Measurements from ENCODE around the gene MRPL19.

Gene MRPL19

GRCh38 chr2:75646583-75647425 is at the start of gene MRPL19:
Gene MRPL19, plus strand, starts transcription at chr2:75646783. Its CDS starts 25 bp downstream, at chr2:75646808.
- DNase-seq, result peak; percentile 73 to 79

GRCh38 chr2:75596784-75597183 is 49.8 kb upstream of the MRPL19 start:
- DNase-seq, result no peak

GRCh38 chr2:75597949-75598348 is 48.6 kb upstream of the MRPL19 start:
- DNase-seq, result no peak

GRCh38 chr2:75598589-75599155 is 47.9 kb upstream of the MRPL19 start:
- DNase-seq, result no peak

GRCh38 chr2:75600461-75601011 is 46.0 kb upstream of the MRPL19 start:
- no peak for DNase-seq

GRCh38 chr2:75602724-75603342 is 43.8 kb upstream of the MRPL19 start:
- no peak for DNase-seq

- DNase-seq, result no peak
Observed at GRCh38 chr2:75603477-75603876, 43.1 kb upstream of the MRPL19 start.

- no peak for DNase-seq
Observed at GRCh38 chr2:75604484-75604883, 42.1 kb upstream of the MRPL19 start.

- DNase-seq, result no peak
Observed at GRCh38 chr2:75605770-75606529, 40.6 kb upstream of the MRPL19 start.

GRCh38 chr2:75606761-75607399 is 39.7 kb upstream of the MRPL19 start:
- no peak for DNase-seq

- DNase-seq, result no peak
Observed at GRCh38 chr2:75607400-75607798, 39.2 kb upstream of the MRPL19 start.

GRCh38 chr2:75607988-75608683 is 38.4 kb upstream of the MRPL19 start:
- no peak for DNase-seq

GRCh38 chr2:75608684-75609333 is 37.8 kb upstream of the MRPL19 start:
- peak; percentile 53 to 64 for DNase-seq

GRCh38 chr2:75609334-75609689 is 37.3 kb upstream of the MRPL19 start:
- DNase-seq, result no peak

GRCh38 chr2:75609937-75610508 is 36.6 kb upstream of the MRPL19 start:
- DNase-seq, result no peak

GRCh38 chr2:75610671-75611070 is 35.9 kb upstream of the MRPL19 start:
- DNase-seq, result no peak

- DNase-seq, result no peak
Observed at GRCh38 chr2:75612108-75612861, 34.3 kb upstream of the MRPL19 start.

- no peak for DNase-seq
Observed at GRCh38 chr2:75612862-75613243, 33.7 kb upstream of the MRPL19 start.

- no peak for DNase-seq
Observed at GRCh38 chr2:75614162-75614651, 32.4 kb upstream of the MRPL19 start.

GRCh38 chr2:75616406-75616805 is 30.2 kb upstream of the MRPL19 start:
- no peak for DNase-seq
